ENCODE data around the gene ACAT2. TPM values are rescaled to one million over a fixed set of nuclear protein-coding genes. Genes with fewer than 3 reads are reported as not detected.
A peak's percentile ranks its signal among the peaks of the same experiment; 100 is the strongest.
"Not testable (repeated sequence)": the region's sequence is repeated elsewhere in the genome, so short reads cannot be mapped to it uniquely, and the experiment has no call there.

Gene ACAT2
- total RNA-seq, 1 experiment from 2014 or later: 46.0 TPM

DNA sequence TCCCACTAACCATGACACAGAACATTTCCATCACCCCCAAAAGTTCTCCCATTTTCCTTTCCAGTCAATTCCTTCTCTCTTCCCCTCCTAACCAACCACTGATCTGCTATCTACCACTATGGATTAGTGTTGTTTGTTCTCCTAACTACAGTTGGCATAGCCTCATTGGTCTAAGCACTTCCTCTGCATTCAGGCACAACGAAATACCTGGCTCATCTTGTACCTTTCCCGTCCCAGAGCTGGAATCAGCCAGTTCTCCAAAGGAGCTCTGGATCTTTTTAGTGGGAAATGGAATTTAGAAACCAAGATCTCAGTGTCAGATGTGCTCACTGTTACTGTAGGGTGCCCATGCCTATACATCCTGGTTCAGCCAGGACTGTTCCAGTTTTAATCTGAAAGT is 38.6 kb upstream of the ACAT2 start:
- no TSS peak for BruUV-seq (replicated peaks)
- intact Hi-C loops (cut with micrococcal nuclease): no loop called here
- Mint-ChIP-seq H3K9me3 (ENCODE audit: unreplicated experiment) (no peaks in the 10 kb centered on the region), H3K4me3 (ENCODE audit: unreplicated experiment) (no peak overlapping the region), H3K4me1 (ENCODE audit: insufficient read depth, unreplicated experiment) (peaks cover 27% of the 10 kb centered on the region), H3K27ac (ENCODE audit: low read depth, unreplicated experiment) (no peak overlapping the region), H3K36me3 (ENCODE audit: insufficient read depth, unreplicated experiment) (peaks cover 32% of the 10 kb centered on the region), H3K27me3 (ENCODE audit: insufficient read depth, unreplicated experiment) (no peaks in the 10 kb centered on the region)
- DNase-seq (ENCODE audit: unreplicated experiment): no peak
- CTCF ChIA-PET: interaction anchor here (1.0 to 2.7 kb wide), 3 partner anchors 28 to 319 kb away, joined by 4 to 10 read pairs (median 5); no protein-coding TSS in a partner anchor
- TF ChIP-seq CTCF (IDR thresholded peaks at IDR 0.05; ENCODE audit: unreplicated experiment): no peak
- POLR2A ChIA-PET: interaction anchor here (1.2 to 18.8 kb wide), 3 partner anchors 27 to 67 kb away, joined by 3 to 877 read pairs (median 198); partner anchors contain the start of genes MRPL18, SOD2 and TCP1

GRCh38 chr6:159724778-159725177 is 37.1 kb upstream of the ACAT2 start:
- Mint-ChIP-seq H3K27me3 (ENCODE audit: insufficient read depth, unreplicated experiment) (no peaks in the 10 kb centered on the region), H3K9me3 (ENCODE audit: unreplicated experiment) (no peaks in the 10 kb centered on the region), H3K27ac (ENCODE audit: low read depth, unreplicated experiment) (no peak overlapping the region), H3K36me3 (ENCODE audit: insufficient read depth, unreplicated experiment) (peaks cover 39% of the 10 kb centered on the region), H3K4me1 (ENCODE audit: insufficient read depth, unreplicated experiment) (peaks cover 17% of the 10 kb centered on the region), H3K4me3 (ENCODE audit: unreplicated experiment) (peak overlapping the region; percentile 93)
- no TSS peak for BruUV-seq (replicated peaks)
- ChIA-PET CTCF (interaction anchor here (2.7 kb wide), 1 partner anchor 33 kb away, joined by 10 read pairs; no protein-coding TSS in a partner anchor), POLR2A (interaction anchor here (2.9 to 18.8 kb wide), 5 partner anchors 7 to 318 kb away, joined by 15 to 877 read pairs (median 198); partner anchors contain the start of genes MRPL18, SOD2 and TCP1)
- no peak for TF ChIP-seq CTCF (IDR thresholded peaks at IDR 0.05; ENCODE audit: unreplicated experiment)
- intact Hi-C loops (cut with micrococcal nuclease): loop anchor here (5.0 kb wide), 1 partner anchor 128 kb away; no protein-coding TSS in a partner anchor
- DNase-seq (ENCODE audit: unreplicated experiment): no peak

DNA sequence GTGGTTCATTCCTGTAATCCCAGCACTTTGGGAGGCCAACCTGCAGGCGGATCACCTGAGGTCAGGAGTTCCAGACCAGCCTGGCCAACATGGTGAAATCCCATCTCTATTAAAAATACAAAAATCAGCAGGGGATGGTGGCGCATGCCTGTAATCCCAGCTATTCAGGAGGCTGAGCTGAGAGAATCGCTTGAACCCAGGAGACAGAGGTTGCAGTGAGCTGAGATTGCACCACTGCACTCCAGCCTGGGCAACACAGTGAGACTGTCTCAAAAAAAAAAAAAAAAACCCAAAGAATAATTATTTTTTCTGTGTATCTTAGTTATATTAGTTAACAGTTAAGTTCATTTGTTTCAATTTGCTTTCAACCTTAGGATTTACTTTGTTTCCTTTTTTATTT is 36.6 kb upstream of the ACAT2 start:
- DNase-seq (ENCODE audit: unreplicated experiment); H3K27me3 Mint-ChIP-seq (ENCODE audit: insufficient read depth, unreplicated experiment); H3K9me3 Mint-ChIP-seq (ENCODE audit: unreplicated experiment); BruUV-seq (replicated peaks): not testable (repeated sequence)
- Mint-ChIP-seq H3K27ac (ENCODE audit: low read depth, unreplicated experiment) (peak overlapping the region; percentile 98), H3K36me3 (ENCODE audit: insufficient read depth, unreplicated experiment) (peaks cover 43% of the 10 kb centered on the region), H3K4me1 (ENCODE audit: insufficient read depth, unreplicated experiment) (peaks cover 17% of the 10 kb centered on the region), H3K4me3 (ENCODE audit: unreplicated experiment) (peak overlapping the region; percentile 93)
- CTCF ChIA-PET: interaction anchor here (1.8 to 2.3 kb wide), 2 partner anchors 8 to 34 kb away, joined by 11 to 13 read pairs; no protein-coding TSS in a partner anchor
- intact Hi-C loops (cut with micrococcal nuclease): loop anchor here (5.0 kb wide), 1 partner anchor 127 kb away; no protein-coding TSS in a partner anchor
- POLR2A ChIA-PET: interaction anchor here (0.8 to 18.8 kb wide), 8 partner anchors 7 to 318 kb away, joined by 3 to 877 read pairs (median 38); partner anchors contain the start of genes MRPL18, SOD2 and TCP1

DNA sequence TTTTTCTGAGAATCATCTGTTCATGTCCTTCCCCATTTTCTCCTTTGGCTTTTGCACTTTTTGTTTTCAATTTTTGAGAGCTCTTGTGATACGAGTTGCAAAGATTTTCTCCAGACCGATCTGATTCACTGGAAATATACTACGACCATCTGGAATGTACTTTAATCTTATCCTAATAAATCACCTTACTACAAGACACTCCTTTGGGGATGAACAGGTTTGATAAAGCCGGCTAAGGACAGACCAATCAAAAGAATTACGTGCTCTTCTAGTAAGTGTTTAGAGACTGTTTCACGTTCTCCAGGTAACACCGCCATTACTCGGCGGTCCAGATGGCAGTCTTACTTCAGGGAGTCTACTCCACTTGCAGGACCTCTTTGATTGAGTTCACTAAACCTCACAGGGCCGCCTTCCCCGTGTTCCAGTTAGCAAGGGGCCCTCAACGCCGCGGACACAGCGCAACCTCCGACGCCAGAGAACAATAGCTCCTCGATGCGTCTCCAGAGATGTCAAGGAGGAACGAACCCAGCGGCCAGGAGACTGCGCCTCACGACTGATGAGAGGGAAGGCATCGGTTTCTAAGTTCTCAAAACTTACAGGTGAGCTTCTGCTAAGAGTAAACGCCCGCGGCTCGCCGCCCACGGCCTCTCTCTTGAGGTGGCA is 35.5 kb upstream of the ACAT2 start:
- H3K27ac Mint-ChIP-seq (ENCODE audit: low read depth, unreplicated experiment): peak overlapping the region; percentile 98
- H3K27me3 Mint-ChIP-seq (ENCODE audit: insufficient read depth, unreplicated experiment): no peaks in the 10 kb centered on the region
- ChIA-PET POLR2A (interaction anchor here (0.7 to 18.8 kb wide), 38 partner anchors 8 to 1084 kb away, joined by 3 to 877 read pairs (median 5); partner anchors contain the start of genes ACAT2, MRPL18, SOD2 and TCP1), CTCF (interaction anchor here (0.7 to 2.3 kb wide), 6 partner anchors 9 to 65 kb away, joined by 3 to 13 read pairs (median 4); no protein-coding TSS in a partner anchor)
- peaks cover 55% of the 10 kb centered on the region for H3K36me3 Mint-ChIP-seq (ENCODE audit: insufficient read depth, unreplicated experiment)
- H3K4me3 Mint-ChIP-seq (ENCODE audit: unreplicated experiment): peak overlapping the region; percentile 93
- no peak for TF ChIP-seq CTCF (IDR thresholded peaks at IDR 0.05; ENCODE audit: unreplicated experiment)
- no peak for DNase-seq (ENCODE audit: unreplicated experiment)
- H3K4me1 Mint-ChIP-seq (ENCODE audit: insufficient read depth, unreplicated experiment): peaks cover 17% of the 10 kb centered on the region
- no peaks in the 10 kb centered on the region for H3K9me3 Mint-ChIP-seq (ENCODE audit: unreplicated experiment)
- TSS peak; percentile 78 for BruUV-seq (replicated peaks)
- intact Hi-C loops (cut with micrococcal nuclease): loop anchor here (5.0 kb wide), 1 partner anchor 126 kb away; no protein-coding TSS in a partner anchor
